22Rv1 (cell line): ENCODE measurements around the gene SOHLH2.

Source experiments
- H3K27ac ChIP-seq: fragments of 450-650 bp; 2 replicates; pipeline ENCODE4 v1.5.1; 2017
- CTCF ChIP-seq: fragments of 450-650 bp; IDR thresholded peaks from 2 replicates; pipeline ENCODE4 v1.5.1; 2017; ENCODE audit warnings: mild to moderate bottlenecking
- ZFX ChIP-seq: fragments of 450-650 bp; IDR thresholded peaks from 2 replicates; pipeline ENCODE4 v1.6.1; 2017; ENCODE audit warnings: antibody characterized with exemption, borderline replicate concordance

Gene SOHLH2

DNA sequence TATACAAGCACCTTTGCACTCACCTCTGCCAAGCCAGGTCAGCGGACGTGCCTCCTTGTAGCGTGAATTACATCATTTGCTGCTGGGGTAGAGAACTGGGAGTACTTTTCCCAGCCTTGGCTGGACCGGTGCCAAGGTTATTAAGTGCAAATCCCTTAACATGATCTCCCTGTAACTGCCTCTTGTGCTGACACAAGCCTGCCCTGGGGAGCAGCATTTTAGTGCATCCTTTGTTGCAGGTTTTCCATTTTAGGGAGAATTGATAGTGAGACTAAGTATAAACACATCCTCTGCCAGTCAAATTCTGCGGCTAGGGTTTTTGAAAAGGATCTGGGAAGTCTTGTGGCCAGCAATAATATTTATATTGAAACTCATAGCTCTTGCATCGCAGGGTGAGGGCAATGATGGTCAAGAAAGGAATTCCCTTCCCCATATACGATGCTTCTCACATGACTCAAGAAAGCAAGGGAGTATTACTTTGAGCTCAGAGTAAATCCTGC, 50.5 kb downstream of the SOHLH2 start:
- no peak overlapping the region for H3K27ac ChIP-seq
- no peak for TF ChIP-seq ZFX
- TF ChIP-seq CTCF = no peak

DNA sequence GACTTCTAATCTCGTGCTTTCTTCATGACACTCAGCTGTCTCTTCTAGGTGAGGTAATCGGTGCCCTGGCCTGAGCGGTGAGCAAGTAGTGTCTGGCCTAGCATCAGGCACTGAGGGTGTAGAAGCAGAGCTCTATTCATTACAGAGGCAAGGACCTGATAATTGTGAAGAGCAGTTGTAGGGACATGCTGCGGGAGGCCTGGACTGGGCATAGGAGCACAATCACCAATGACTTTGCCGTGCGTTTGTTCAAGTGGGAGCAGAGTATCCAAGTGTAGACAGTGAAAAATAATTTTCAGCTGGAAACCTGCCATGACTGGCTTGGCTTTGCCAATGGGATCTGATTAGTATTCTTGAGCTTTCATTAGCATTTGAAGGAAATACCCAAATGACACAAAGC, 51.1 kb downstream of the SOHLH2 start:
- no peak overlapping the region for H3K27ac ChIP-seq
- no peak for TF ChIP-seq ZFX
- TF ChIP-seq CTCF = no peak

- H3K27ac ChIP-seq = no peak overlapping the region
- TF ChIP-seq ZFX = no peak
- no peak for TF ChIP-seq CTCF
These were observed 54.1 kb downstream of the SOHLH2 start for GRCh38 chr13:36160297-36160696.

GRCh38 chr13:36158611-36159010, 55.7 kb downstream of the SOHLH2 start:
- TF ChIP-seq ZFX (no peak), CTCF (no peak)
- H3K27ac ChIP-seq = no peak overlapping the region

GRCh38 chr13:36157480-36157879, 56.9 kb downstream of the SOHLH2 start:
- TF ChIP-seq ZFX = no peak
- no peak for TF ChIP-seq CTCF
- H3K27ac ChIP-seq = no peak overlapping the region

- H3K27ac ChIP-seq = no peak overlapping the region
- TF ChIP-seq CTCF = no peak
- no peak for TF ChIP-seq ZFX
These were observed 59.6 kb downstream of the SOHLH2 start for GRCh38 chr13:36154567-36155291.

GRCh38 chr13:36151591-36151990, 62.8 kb downstream of the SOHLH2 start:
- H3K27ac ChIP-seq = no peak overlapping the region
- TF ChIP-seq ZFX (no peak), CTCF (no peak)
